Peyer's patch (tissue), 4 donors: ENCODE results near the gene CCDC194. TPM values are rescaled to one million over a fixed set of nuclear protein-coding genes. Genes with fewer than 3 reads are reported as not detected.
A peak's percentile ranks its signal among the peaks of the same experiment; 100 is the strongest.

Source experiments
- DNase-seq, 3 donors: peaks; one replicate each; pipeline ENCODE4 v3.0.0-alpha.2; 2017 to 2019
- H3K27ac ChIP-seq, 4 donors: fragments of 200-600 bp; sonication (generic); one replicate each; pipeline ENCODE4 v1.5.1; 2016 to 2019
- H3K27me3 ChIP-seq, 2 donors: fragments of 200-600 bp; sonication (generic); one replicate each; pipeline ENCODE4 v1.5.1; 2019
- H3K36me3 ChIP-seq, 3 donors: fragments of 200-600 bp; sonication (generic); one replicate each; pipeline ENCODE4 v1.5.1; 2016 to 2019
- H3K4me1 ChIP-seq, 4 donors: fragments of 200-600 bp; sonication (generic); one replicate each; pipeline ENCODE4 v1.5.1; 2016 to 2019
- H3K4me3 ChIP-seq, 4 donors: fragments of 200-600 bp; sonication (generic); 1 replicate in 3 of 4; 2 replicates in 1 of 4; pipeline ENCODE4 v1.5.1; 2016 to 2019; ENCODE audit warnings: mild to moderate bottlenecking in 1 of 4
- H3K9me3 ChIP-seq, 4 donors: fragments of 200-600 bp; sonication (generic); one replicate each; pipeline ENCODE4 v1.5.1; 2016 to 2019; ENCODE audit warnings: mild to moderate bottlenecking in 1 of 4
- POLR2A ChIP-seq, 2 donors: fragments of 450-650 bp; IDR thresholded peaks; one replicate each; pipeline ENCODE4 v1.5.1; 2017; ENCODE audit warnings: antibody characterized with exemption in 2 of 2, mild to moderate bottlenecking in 2 of 2, moderate library complexity in 2 of 2
- total RNA-seq, 4 donors: library from RNA; depleted of rRNA; stranded (reverse); fragments of >200 nt; gene quantifications; one replicate each; pipeline ENCODE4 v1.1.0, GENCODE V29; 2016
- TF ChIP-seq, protein P1 (sequence below), 6 experiments: fragments of 450-650 bp in 4 of 6; fragments of 200-600 bp in 2 of 6; sonication (generic) in 1 of 6; IDR thresholded peaks; one replicate each; pipeline ENCODE4 v1.5.1; 2017 to 2019; ENCODE audit warnings: antibody characterized with exemption in 6 of 6, mild to moderate bottlenecking in 3 of 6, moderate library complexity in 1 of 6

Gene CCDC194
- total RNA-seq, 4 donors from 2014 or later: not detected

DNA sequence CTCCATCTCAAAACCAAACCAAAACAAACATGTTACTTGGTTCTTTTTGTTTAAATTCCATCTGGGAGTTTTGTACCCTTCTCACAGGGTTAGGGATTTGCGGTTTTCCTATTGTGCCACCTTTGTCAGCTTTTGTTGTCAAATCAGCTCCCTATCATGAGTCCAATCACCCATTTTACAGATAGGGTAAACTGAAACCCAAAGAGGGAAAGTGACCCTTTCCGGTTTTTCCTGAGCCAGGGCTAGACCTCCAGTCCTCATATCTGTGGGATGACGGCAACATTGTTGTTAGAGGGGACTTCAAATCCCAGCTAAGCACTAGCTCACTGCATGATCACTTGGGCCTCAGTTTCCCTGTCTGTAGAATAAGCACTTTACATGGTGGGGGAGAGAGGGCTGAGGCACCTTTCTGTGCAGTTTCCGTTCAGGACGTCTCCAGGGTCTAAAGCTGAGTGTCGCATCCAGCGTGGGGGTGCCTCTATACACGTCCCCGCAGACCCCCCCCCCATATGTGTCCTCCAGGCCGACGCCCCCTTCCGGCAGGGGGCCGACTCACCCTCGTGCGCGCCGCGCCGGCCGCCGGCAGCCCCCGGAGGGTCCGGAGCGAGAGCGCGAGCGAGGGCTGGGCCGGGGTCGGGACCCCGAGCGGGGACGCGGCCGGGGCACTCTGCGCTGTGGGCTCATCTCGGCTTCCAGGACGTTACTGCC, 3.9 kb downstream of the CCDC194 start:
- H3K27ac ChIP-seq: peak overlapping the region in 1 of 4 donors; percentile 25
- no peaks in the 10 kb centered on the region for H3K9me3 ChIP-seq
- DNase-seq: no peak
- no peaks in the 10 kb centered on the region for H3K36me3 ChIP-seq
- H3K27me3 ChIP-seq: no peaks in the 10 kb centered on the region
- H3K4me3 ChIP-seq: peak overlapping the region; percentile 16 to 53 (median 44)
- peaks cover 0 to 18% (median 12%) of the 10 kb centered on the region in 4 donors for H3K4me1 ChIP-seq
- TF ChIP-seq POLR2A (IDR thresholded peaks at IDR 0.05): no peak
- TF ChIP-seq, protein P1, sequence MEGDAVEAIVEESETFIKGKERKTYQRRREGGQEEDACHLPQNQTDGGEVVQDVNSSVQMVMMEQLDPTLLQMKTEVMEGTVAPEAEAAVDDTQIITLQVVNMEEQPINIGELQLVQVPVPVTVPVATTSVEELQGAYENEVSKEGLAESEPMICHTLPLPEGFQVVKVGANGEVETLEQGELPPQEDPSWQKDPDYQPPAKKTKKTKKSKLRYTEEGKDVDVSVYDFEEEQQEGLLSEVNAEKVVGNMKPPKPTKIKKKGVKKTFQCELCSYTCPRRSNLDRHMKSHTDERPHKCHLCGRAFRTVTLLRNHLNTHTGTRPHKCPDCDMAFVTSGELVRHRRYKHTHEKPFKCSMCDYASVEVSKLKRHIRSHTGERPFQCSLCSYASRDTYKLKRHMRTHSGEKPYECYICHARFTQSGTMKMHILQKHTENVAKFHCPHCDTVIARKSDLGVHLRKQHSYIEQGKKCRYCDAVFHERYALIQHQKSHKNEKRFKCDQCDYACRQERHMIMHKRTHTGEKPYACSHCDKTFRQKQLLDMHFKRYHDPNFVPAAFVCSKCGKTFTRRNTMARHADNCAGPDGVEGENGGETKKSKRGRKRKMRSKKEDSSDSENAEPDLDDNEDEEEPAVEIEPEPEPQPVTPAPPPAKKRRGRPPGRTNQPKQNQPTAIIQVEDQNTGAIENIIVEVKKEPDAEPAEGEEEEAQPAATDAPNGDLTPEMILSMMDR (IDR thresholded peaks at IDR 0.05): no peak

DNA sequence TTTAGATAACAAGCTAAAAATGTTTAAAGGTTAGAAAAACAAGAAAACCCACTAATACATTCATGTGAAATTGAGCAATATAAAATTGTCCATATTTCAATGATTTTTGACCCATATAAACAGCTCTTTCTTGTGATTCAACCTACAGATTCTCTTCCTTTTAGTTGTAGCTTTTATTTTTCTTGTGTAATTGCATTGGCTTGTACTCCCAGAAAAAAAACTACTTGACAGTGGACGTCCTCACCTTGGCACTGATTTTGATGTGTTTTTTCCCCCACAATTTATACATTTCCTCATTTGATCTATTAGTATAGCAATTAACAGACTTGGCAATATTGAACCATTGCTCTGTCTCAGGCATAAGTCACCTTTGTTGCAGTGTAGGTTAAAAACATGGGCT, 4.7 kb downstream of the CCDC194 start:
- Histone ChIP-seq H3K27ac (no peak overlapping the region), H3K36me3 (no peaks in the 10 kb centered on the region), H3K9me3 (no peaks in the 10 kb centered on the region), H3K27me3 (no peaks in the 10 kb centered on the region), H3K4me3 (no peak overlapping the region), H3K4me1 (peaks cover 0 to 18% (median 12%) of the 10 kb centered on the region in 4 donors)
- DNase-seq: no peak
- TF ChIP-seq, protein P1 (IDR thresholded peaks at IDR 0.05): no peak
- no peak for TF ChIP-seq POLR2A (IDR thresholded peaks at IDR 0.05)

DNA sequence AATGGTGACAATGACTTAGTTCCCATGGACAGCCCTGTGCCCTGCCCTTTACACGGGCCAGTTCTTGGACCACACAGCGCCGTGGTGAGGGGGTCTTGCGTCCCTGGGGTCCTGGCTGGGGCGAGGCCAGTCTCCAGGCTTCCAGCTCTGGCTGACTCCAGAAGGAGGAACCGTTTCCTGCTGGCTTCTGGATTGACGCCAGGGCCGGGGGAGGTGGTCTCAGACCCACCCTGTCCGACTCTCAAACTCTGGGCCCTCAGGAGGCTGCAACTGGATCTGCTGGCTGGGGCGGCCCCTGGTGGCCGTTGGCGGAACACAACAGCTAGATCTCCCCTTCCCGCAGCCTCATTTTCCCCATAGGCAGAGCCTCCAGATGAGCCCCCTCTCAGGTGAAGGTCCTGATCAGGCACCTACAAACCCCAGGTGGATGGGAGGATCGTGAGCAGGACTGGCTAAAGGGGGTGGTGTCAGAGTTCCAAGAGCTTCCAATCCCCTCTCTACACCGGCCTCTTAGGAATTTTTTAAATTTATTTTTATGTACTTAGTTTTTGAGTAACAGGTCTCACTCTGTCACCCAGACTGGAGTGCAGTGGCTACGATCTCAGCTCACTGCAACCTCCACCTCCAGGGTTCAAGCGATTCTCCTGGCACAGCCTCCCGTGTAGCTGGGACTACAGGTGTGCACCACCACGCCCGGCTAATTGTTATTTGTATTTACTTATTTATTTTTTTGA, 8.0 kb downstream of the CCDC194 start:
- Histone ChIP-seq H3K9me3 (no peaks in the 10 kb centered on the region), H3K27me3 (no peaks in the 10 kb centered on the region), H3K27ac (no peak overlapping the region), H3K36me3 (no peaks in the 10 kb centered on the region), H3K4me3 (no peak overlapping the region), H3K4me1 (peaks cover 0 to 8% (median 3%) of the 10 kb centered on the region in 4 donors)
- TF ChIP-seq, protein P1 (IDR thresholded peaks at IDR 0.05): peak; percentile 79 to 88 (median 86)
- no peak for TF ChIP-seq POLR2A (IDR thresholded peaks at IDR 0.05)
- peak; percentile 51 to 76 (median 71) for DNase-seq

GRCh38 chr19:17380426-17381138, 13.4 kb downstream of the CCDC194 start:
- Histone ChIP-seq H3K4me3 (no peak overlapping the region), H3K4me1 (no peaks in the 10 kb centered on the region), H3K36me3 (no peaks in the 10 kb centered on the region), H3K27me3 (no peaks in the 10 kb centered on the region), H3K27ac (no peak overlapping the region), H3K9me3 (no peaks in the 10 kb centered on the region)
- DNase-seq: no peak
- TF ChIP-seq, protein P1 (IDR thresholded peaks at IDR 0.05): no peak
- TF ChIP-seq POLR2A (IDR thresholded peaks at IDR 0.05): no peak

DNA sequence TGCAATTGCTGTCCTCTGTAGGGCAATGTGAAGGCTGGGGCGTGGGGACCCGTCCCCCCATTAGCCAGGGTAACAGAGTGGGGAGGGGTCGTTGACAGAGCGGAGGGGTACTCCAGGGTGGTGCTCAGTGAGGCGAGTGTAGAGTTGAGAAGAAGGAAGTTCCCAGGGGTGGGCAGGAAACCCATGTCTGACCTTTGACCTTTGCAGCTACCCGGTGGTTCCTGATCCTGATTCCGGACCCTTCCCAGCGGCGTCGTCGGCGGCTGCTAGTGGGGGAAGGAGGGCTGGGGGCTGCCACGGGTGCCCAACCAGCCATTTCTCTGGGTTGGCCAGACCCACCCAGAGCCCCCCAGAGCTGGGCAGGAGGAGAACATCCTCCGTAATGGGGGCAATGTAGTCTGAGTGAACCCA, 14.8 kb downstream of the CCDC194 start:
- no peak overlapping the region for H3K4me3 ChIP-seq
- H3K27me3 ChIP-seq: no peaks in the 10 kb centered on the region
- H3K4me1 ChIP-seq: no peaks in the 10 kb centered on the region
- H3K9me3 ChIP-seq: no peaks in the 10 kb centered on the region
- DNase-seq: no peak
- no peaks in the 10 kb centered on the region for H3K36me3 ChIP-seq
- no peak overlapping the region for H3K27ac ChIP-seq
- TF ChIP-seq POLR2A (IDR thresholded peaks at IDR 0.05): no peak
- TF ChIP-seq, protein P1 (IDR thresholded peaks at IDR 0.05): no peak
